Measurements from ENCODE around the gene SLC2A5. TPM values are rescaled to one million over a fixed set of nuclear protein-coding genes. Genes with fewer than 3 reads are reported as not detected.

SLC2A5 gene
- total RNA-seq, 1 donor from 2014 or later: not detected

DNA sequence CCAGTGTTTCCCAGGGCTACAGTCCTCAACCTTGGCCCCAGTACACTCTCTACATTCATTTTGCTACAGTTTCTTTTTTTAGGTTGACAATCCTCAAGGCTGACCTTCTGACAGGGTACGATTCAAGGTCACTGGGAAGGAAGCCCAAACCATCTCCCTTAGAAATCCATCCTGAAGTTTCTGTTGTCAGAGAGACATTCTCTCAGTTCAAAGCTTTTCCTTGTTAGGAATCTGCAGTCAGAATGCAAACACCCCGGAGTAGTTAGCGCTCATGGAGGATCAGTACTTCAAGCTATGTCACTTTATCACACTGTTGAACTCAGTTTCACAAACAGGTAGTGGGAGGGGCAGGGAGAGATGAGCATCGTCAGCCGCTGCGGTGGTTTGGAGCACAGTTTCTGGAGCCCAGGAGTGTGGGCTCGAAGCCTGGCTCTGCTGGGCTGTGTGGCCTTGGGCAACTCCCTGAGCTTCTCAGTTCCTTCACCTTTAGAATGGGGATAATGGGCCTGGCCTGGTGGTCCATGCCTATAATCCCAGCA, 4.2 kb downstream of the SLC2A5 start:
- intact Hi-C loops (cut with micrococcal nuclease): no loop called here

DNA sequence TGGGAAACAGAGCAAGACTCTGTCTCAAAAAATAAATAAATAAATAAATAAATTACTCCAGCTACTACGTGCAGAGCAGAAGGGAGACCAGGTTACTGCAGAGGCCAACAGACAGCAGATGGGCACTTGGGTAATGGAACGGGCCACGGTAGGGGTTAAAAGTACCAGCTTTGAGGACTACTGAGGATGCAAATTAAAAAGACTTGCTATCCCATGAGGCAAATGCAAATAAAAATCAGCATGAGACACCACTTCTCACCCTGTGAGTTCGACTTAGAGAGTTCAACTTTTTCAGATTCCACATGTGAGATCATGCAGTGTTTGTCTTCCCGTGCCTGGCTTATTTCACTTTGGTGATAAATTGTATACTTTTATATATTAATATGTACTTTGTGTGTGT, 6.6 kb downstream of the SLC2A5 start:
- intact Hi-C loops (cut with micrococcal nuclease): no loop called here

DNA sequence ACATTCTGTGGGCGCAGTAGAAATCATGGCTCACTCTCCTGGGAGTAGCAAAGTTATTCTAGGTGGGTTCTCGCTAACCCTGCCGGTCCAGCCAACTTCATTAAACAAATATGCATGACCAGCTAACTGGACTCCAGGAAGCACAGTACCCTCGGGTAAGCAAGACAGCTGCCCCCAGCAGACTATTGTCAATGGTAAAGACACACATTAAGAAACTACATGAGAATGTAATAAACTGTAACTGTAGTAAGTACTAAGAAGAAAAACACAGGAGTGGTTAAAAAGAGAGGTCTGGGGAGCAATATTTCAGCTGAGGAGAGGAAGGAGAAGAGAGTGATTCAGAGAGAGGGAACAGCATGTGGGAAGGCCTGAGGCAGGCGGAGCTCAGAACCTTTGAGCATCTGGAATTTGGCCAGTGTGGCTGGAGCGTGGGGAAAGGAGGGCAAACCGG, 7.4 kb downstream of the SLC2A5 start:
- intact Hi-C loops (cut with micrococcal nuclease): no loop called here

DNA sequence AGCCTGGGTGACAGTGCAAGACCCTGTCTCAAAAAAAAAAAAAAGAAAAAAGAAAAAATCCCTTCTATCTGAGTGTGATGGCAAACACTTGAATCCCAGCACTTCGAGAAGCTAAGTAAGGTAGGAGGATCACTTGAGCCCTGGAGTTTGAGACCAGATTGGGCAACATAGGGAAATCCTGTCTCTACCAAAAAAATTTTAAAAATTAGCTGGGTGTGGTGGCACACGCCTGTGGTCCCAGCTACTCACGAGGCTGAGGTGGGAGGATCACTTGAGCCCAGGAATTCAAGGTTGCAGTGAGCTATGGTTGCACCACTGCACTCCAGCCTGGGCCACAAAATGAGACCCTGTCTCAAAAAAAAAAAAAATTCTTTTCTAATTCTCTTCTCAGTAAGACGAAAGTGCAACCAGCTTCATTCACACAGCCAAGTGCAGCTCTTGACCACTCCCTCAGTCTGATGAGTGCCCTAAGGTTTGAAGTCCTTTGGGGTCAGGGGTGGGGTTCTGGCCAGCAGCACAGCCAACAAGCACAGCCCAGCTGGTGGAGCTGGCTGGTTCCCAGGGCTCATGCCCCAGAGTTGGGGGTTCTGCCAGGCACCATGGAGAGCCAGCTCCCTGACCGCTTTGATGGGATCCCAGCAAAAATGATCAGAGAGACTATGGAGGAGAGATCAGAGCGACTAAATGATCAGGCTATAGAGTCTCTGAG, 8.0 kb downstream of the SLC2A5 start:
- intact Hi-C loops (cut with micrococcal nuclease): no loop called here

DNA sequence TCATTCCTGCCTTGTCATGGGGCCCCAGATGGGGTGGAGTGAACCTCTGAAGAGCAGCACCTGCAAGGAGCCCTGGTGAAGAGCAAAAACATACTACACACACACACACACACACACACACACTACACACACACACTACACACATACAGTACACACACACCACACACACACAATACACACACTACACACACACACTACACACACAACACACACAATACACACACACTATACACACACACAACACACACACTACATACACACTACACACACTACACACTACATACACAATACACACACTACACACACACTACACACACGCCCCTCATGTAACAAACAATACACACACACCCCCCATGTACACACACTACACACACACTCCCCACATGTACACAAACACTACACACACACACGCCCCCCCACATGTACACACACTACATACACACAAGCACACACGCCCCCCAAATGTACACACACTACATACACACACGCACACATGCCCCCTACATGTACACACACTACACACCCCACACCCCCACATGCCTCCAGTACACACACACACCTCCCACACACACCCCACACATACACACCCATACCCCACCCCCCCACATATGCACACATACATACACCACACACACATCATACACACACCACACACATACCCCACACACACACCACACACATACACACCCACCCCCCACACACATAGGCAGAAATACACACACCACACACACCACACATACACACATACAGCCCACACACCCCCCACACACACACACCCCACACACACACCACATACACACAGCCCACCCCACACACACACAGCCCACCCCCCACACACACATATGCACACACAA, 9.3 kb downstream of the SLC2A5 start:
- intact Hi-C loops (cut with micrococcal nuclease): no loop called here

DNA sequence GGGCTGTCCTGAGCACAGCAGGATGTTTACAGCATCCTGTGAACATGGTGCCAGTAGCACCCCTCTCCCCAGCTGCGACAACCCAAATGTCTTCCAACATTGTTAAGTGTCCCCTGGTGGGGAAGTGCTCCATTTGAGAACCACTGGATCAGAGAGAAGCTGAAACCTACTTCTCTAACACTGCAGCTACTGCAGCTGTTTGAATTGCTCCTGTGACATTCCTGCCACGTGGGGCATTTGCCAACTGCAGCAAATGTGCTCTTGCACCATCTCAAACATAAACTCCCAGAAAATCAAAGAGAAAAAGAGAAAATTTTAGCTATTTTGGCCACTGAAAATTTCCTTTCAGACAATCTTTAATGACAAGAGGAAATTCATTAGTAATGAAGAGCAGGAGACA, 11.0 kb downstream of the SLC2A5 start:
- intact Hi-C loops (cut with micrococcal nuclease): no loop called here

DNA sequence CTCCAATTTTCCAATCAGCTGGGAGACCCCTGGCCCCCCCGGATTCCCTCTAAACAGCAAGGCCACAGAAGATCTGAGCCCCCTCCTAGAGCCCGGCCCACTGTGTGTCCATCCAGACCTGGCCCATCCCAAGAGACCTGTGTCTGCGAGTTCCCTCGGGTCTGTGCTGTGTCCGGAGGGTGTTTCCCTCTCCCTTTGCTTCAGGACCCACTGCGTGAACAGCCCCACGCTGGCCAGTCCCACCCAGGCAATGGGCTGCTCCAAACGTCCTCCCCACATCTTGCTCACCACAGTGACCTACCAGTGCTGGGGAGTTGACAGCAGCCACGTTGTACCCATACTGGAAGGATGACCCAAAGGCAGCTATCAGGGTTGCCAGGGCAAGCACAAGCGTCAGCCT, 11.6 kb downstream of the SLC2A5 start:
- intact Hi-C loops (cut with micrococcal nuclease): no loop called here

DNA sequence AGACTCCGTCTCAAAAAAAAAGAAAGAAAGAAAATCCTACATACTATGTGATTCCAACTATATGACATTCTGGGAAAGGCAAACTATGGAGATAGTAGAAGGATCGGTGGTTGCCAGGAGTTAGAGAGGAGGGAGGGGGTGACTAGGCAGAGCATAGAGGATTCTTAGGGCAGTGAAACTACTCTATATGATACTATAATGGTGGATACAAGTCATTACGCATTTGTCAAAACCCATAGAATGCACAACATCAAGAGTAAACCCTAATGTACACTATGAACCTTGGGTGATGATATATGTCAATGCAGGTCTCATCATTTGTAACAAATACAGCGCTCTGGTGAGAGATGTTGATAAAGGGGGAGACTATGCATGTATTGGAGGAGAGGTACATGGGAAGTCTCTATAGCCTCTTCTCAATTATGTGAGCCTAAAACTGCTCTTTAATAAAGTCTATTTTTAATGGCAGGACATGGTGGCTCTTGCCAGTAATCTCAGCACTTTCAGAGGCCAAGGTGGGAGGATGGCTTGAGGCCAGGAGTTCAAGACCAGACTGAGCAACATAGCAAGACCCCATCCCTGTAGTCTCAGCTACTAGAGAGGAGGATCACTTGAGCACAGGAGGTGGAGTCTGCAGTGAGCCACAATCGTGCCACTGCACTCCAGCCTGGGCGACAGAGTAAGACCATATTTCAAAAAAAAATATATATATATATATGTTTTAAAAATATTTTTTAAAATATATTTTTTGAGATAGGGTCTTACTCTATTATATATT, 17.0 kb downstream of the SLC2A5 start:
- intact Hi-C loops (cut with micrococcal nuclease): no loop called here

DNA sequence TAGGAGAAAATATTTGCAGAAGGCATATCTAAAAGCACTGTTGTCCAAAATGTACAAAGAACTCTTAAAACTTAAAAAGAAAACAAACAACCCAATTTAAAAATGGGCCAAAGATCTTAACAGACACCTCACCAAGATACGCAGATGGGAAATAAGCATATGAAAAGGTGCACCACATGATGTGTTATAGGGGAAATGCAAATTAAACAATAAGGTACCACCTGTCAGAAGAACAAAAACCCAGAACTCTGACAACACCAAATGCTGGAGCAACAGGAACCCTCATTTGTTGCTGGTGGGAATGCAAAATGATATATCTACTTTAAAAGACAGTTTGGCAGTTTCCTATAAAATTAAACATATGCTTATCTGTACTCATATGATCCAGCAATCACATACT, 18.1 kb downstream of the SLC2A5 start:
- intact Hi-C loops (cut with micrococcal nuclease): no loop called here

DNA sequence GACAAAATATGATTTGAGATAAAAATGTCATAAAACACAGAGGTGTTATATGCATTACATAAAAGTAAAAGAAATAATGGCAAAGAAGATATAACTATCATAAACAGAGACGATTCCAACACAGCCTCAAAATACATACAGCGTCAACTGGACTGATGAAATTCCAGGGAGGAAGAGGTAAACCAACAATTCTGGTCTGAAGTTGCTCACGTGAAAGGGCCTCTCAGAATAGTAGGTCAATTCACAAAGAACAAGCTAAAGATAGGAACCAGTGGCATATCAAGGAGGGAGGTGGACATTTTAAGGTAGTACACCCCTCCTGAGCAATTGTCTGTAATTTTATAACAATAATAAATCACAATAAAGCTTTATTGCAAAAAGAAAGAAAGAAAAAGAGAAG, 18.6 kb downstream of the SLC2A5 start:
- intact Hi-C loops (cut with micrococcal nuclease): no loop called here

DNA sequence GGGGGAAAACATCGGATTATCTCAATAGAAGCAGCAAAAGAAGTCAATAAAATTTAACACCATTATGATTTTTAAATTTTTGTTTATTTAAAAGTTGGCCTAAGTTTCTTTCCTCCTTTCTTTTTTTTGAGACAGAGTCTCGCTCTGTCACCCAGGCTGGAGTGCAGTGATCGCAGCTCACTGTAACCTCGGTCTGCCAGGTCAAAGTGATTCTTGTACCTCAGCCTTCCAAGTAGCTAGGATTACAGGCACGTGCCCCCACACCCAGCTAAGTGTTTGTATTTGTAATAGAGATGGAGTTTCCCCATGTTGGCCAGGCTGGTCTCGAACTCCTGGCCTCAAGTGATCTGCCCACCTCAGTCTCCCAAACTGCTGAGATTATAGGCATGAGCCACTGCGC, 20.9 kb downstream of the SLC2A5 start:
- intact Hi-C loops (cut with micrococcal nuclease): no loop called here

DNA sequence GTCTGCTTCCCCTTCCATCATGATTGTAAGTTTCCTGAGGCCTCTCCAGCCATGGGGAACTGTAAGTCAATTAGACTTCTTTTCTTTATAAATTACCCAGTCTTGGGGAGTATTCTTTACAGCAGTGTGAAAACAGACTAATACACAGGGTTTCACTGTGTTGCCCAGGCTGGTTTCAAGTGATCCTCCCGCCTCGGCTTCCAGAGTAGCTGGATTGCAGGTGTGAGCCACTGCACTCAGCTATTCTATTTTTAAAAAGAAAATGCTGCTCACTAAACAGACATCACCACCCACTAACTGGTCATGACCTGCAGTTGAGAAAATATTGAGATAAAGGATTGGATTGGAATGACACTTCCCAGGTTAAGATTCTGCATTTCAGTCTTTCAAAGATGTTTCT, 22.4 kb downstream of the SLC2A5 start:
- intact Hi-C loops (cut with micrococcal nuclease): no loop called here

DNA sequence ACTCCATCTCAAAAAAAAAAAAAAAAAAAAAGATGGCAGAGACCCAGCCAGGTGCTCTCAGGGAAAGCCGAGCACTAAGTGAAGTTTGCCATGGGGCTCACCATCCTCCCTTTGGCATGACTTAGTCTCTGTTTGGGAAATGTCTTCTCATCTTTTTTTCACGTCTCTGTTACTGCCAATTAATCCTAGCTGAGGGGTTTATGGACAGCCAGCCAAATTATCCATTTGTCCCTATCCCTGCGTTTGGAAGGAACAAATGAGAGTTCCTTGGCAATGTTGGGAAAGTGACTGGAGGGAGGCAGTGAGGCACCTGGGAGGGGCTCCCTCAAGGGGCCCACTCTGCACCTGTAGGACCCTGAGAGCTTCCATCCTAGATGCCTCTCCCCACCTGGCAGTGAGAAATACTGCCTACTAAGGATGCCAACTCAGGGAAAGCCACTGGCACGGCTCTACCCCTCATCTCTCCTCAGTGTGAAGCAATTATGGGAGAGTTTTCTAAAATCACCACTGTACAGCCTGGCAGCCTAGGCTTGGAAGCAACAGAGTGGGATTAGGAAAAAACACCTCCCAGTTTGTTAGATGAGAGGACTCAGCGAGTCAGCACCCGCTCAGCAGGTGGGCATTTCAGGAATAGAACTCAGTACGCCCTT, 23.4 kb downstream of the SLC2A5 start:
- intact Hi-C loops (cut with micrococcal nuclease): no loop called here

DNA sequence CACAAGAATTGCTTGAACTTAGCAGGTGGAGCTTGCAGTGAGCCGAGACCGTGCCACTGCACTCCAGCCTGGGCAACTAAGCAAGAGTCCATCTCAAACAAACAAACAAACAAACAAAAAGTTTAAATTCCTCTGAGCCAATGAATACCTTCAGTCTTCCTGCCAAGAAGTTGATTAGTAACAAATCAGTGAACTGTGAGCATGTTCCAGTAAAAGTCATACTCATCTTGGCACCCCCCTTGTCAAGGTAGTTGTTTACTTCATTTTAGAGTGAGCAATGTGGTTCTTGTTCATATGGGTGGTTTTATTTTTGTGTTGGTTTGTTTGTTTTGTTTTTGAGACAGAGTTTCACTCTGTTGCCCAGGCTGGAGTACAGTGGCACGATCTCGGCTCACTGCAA, 25.2 kb downstream of the SLC2A5 start:
- intact Hi-C loops (cut with micrococcal nuclease): no loop called here

DNA sequence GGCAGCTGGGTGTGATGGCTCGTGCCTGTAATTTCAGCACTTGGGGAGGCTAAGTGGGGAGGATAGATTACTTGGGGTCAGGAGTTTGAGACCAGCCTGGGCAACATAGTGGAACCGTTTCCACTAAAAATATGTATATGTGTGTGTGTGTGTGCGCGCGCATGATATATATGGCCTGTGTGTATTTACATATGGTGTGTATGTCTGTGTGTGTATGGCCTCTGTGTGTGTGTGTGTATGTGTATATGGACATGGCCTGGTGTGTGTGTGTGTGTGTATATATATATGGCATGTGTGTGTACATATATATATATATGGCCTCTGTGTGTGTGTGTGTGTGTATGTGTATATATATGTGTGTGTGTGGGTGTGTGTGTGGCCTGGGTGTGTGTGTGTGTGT, 27.2 kb downstream of the SLC2A5 start:
- intact Hi-C loops (cut with micrococcal nuclease): no loop called here

DNA sequence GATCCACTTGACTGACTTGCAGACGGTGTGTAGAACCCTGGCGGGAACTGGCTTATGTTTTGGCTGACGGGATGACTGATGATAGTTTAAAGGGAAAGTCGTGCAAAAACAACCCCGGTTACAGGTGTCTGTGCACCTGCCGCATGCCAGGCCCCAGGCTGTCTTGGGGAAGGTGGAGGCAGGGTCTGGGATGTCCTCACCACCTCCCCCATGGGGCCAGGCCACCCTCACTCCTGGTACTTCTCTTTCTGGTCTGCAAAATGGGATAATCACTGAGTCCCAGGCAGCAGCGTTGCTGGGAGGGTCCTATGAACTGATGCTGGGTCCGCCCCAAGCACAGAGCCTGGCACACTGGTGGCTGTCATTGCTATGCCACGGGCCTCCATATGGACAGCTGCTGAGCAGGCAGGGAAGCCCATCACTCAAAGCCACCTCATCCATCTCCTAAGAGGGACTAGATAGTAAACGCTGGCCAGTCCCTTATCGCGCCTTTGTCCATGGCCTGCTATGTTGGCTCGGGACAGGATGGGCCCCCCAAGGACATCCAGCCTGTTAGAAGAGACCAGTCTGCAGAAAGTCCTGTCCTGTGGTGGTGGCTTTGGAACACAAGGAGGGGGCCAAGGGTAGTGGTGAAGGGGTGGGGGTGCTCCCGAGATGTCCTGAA, 28.2 kb downstream of the SLC2A5 start:
- intact Hi-C loops (cut with micrococcal nuclease): no loop called here

DNA sequence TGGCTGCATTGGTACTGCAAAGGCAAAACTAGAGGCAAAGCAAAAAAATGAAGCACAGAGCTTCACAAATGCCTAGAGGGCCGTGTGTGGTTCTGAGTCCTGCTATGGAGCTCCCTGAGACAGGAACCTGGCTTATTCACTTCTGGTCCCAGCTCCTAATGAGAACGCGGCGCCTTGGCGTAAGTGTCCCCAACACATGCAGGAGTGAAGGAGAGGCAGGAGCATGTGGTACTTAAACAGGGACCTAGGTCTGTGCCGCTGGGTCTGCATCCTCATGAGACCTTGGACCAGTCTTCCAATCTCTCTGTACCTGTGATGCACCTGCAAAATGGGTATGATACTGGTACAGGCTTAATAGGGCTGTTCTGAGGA, 28.8 kb downstream of the SLC2A5 start:
- intact Hi-C loops (cut with micrococcal nuclease): no loop called here

DNA sequence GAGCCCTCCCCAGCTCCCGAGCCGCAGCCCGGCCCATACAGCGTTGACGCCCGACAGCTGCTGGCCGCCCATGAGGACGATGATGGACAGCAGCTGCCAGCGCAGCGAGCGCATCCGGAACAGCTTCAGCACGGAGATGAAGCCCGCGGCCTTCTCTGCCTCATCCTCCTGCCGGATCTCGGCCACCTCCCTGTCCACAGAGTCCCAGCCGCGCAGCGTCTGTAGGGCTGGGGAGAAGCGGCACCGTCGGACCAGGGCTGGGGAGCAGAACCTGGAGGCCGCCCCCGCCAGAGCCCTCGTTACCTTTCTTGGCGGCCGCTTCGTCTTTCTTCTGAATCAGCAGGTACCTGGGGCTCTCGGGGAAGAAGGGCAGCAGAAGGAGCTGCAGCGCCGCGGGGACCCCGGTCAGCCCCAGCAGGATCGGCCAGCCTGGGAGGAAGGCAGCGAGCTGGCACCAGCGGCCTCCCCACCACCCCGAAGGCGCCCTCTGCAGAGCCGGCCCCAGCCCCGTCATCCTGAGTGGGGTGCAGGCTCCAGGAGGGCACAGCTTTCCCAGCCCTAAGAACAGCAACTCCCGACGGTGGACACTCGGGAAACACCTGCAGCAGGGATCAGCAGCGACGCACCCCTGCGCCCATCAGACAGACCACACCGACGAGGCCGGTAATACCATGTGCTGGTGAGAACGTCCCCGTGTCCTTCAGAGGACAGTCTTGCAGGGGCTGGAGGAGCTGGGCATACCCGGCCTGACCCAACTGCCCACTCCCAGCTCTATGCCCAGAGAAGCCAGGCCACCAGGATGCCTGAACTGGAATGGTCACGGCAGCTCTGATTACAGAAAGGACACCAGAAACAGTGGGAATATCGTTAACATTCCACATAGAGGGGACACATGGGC, 29.4 kb downstream of the SLC2A5 start:
- intact Hi-C loops (cut with micrococcal nuclease): no loop called here

DNA sequence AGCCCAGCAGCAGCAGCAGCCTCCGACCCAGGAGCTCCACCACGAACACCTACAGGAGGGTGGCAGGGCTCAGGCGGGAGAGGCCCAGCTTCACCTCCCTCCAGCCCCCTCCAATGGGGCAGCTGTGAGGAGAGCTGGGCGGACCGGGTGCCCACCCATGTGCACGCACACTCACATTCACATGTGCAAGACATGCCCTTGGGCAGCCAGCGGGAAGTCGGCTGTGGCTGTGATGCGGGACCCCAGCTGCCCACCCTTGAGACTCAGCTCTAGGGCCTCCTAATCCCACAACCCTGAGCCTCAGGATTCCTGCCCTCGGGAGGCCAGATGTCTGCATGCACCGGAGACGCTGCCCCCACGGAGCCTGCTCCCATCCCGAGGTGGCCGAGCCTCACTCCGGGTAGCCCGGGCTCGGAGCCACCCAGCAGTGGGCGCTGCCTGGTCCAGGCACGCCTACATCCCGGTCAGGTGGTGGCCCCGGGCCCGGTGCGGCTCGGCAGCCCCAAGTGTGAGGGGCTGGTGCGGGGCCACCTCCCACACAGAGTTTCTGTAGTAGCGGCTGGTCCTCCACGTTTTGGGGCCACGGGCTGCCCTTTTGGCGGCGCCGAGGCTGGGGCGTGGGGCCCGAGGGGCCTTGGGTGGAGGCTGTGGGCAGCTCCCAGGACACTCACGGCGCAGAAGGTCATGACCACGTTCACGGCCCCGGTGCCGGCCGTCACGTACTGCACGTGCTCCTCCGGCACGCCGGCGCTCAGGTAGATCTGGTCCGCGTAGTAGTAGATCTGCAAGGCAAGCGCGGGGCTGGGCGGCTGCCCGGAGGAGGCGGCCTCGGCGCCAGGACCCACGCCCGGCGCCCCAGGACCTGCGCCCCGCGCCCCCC, 30.3 kb downstream of the SLC2A5 start:
- intact Hi-C loops (cut with micrococcal nuclease): no loop called here
